Activated CD4-positive, alpha-beta T cell treated with anti-CD3 and anti-CD28 coated beads for 1 hour (primary cell): ENCODE results near the gene NSMF.
"Not testable (repeated sequence)": the region's sequence is repeated elsewhere in the genome, so short reads cannot be mapped to it uniquely, and the experiment has no call there.

ENCODE experiments used
- DNase-seq: peaks from one replicate; pipeline ENCODE4 v3.0.0-alpha.2; 2020

The NSMF gene

GRCh38 chr9:137456864-137457405 lies 2.2 kb downstream of the NSMF start:
- no peak for DNase-seq

- DNase-seq: no peak
Observed at GRCh38 chr9:137456061-137456863, 2.9 kb downstream of the NSMF start.

- DNase-seq: no peak
Observed at GRCh38 chr9:137455359-137455991, 3.7 kb downstream of the NSMF start.

GRCh38 chr9:137454597-137455358 lies 4.4 kb downstream of the NSMF start:
- DNase-seq: no peak

- peak; percentile 43 for DNase-seq
Observed at GRCh38 chr9:137454145-137454596, 5.0 kb downstream of the NSMF start.

DNA sequence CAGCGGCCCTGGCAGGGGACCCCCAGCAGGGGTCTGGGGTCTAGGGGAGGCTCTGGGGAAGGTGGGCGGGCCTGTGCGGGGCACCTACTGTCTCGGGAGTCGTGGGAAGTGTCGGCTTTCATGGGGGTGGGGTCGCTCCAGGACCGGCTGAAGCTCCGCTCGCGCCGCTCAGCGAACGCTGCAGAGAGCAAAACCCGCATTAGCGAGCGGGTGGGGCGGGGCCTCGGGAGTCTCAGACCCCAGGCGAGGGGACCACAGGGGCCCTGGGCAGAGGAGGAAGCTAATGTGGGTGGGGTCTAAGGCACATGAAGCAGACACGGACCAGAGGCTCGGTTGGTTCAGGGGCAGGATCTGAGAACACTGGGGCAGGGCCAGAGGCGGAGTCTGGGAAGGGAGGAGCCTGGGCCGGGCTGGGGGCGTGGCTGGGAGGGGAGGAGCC lies 5.5 kb downstream of the NSMF start:
- DNase-seq: peak; percentile 58

- no peak for DNase-seq
Observed at GRCh38 chr9:137452761-137453642, 6.1 kb downstream of the NSMF start.

DNA sequence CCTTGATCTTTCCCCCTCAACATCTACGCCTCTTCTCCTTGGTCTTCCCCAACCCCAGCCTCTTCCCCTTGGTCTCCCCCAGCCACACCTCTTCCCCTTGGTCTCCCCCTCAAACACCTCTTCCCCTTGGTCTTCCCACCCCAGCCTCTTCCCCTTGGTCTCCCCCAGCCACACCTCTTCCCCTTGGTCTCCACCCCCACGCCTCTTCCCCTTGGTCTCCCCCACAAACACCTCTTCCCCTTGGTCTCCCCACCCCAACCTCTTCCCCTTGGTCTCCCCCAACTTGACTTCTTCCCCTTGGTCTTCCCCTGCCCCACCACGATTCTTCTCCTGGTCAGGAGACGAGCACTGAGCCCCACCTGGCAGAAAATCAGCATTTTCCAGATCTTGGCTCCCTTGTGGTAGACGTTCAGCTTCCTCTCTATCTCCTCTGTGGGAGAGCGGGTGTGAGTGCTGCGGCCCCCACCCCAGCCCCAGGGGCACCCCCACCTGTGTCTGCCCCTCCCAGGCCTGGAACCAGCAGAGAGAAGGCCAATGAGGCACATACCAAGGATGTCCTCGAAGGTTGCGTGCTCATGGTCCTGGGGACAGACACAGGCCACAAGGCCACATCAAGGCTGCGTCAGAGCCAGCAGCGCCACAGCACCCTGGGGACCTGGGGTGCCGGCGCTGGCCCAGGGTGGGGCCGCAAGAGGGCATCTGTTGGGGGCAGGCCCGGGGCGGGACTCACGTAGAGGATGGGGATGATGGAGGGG lies 7.0 kb downstream of the NSMF start:
- no peak for DNase-seq

- not testable (repeated sequence) for DNase-seq
Observed at GRCh38 chr9:137451264-137452005, 7.7 kb downstream of the NSMF start.

GRCh38 chr9:137450539-137451222 lies 8.5 kb downstream of the NSMF start:
- not testable (repeated sequence) for DNase-seq

DNA sequence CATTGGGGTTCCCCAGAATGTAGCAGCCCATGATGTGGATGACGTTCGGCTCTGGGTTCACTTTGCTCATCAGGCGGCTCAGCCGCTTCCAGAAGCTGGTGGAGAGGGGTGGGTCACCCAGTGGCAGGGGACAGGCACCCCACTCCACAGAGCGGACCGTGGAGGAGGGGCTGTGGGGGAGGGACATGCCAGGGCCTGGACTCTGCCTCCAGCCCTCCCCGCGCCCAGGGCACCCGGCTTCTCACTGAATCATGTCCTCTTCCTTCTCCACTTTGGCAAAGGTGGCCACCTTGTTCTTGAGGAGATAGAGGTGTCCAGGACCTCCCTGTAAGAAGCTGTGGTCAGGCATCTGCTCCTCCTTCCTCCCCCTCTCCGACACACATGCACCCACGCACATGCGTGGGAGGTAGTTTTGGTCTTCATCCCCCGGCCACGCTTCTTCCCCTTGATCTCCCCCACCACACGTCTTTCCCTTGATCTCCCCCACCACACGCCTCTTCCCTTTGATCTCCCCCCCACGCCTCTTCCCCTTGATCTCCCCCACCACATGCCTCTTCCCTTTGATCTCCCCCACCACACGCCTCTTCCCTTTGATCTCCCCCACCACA lies 9.1 kb downstream of the NSMF start:
- no peak for DNase-seq

- no peak for DNase-seq
Observed at GRCh38 chr9:137449081-137449844, 9.9 kb downstream of the NSMF start.

GRCh38 chr9:137448602-137448962 lies 10.6 kb downstream of the NSMF start:
- no peak for DNase-seq

- no peak for DNase-seq
Observed at GRCh38 chr9:137447722-137448601, 11.2 kb downstream of the NSMF start.

DNA sequence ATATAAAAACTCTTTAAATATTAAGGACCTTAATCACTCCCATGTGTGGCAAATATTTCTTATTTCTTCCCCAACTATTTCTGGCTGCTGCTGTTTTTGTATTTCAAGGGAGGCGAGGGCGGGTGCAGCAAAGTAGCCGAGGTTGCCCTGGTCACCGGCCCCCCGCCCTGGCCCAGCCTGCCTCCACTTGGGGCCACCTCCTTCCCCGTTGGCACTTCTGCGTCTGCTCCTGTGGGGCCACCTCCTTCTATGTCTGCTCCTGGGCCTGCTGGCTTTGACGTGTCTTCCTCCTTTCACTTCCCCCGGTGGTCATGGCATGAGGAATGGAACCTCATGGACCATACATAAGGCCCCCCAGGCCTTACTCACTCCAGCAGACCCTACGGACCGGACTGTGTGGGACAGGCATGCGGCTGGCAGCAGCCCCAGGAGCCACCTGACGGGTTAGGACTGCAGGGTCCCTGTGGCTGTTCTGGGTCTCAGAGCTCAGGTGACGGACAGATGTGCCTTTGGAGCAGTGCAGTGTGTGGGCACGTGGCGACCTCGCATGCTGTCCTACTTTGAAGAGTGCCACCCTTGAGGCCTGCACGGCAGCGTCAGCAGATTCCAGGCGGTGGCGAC lies 12.2 kb downstream of the NSMF start:
- DNase-seq: no peak

GRCh38 chr9:137445930-137446431 lies 13.2 kb downstream of the NSMF start:
- no peak for DNase-seq

GRCh38 chr9:137445275-137445807 lies 13.8 kb downstream of the NSMF start:
- DNase-seq: peak; percentile 75
